HEK293 (cell line): Measurements from ENCODE around the gene TUBB2B.

ENCODE experiments used
- AEBP2 ChIP-seq: fragments of 450-650 bp; formaldehyde crosslinking; IDR thresholded peaks from 2 replicates; pipeline ENCODE4 v1.5.1; 2016; ENCODE audit warnings: missing biosample characterization, missing genetic modification characterization, borderline replicate concordance
- GFI1B ChIP-seq: fragments of 450-650 bp; formaldehyde crosslinking; IDR thresholded peaks from 2 replicates; pipeline ENCODE4 v1.5.1; 2016; ENCODE audit warnings: missing biosample characterization, missing genetic modification characterization
- GLI4 ChIP-seq: fragments of 450-650 bp; formaldehyde crosslinking; IDR thresholded peaks from 2 replicates; pipeline ENCODE4 v1.5.1; 2016; ENCODE audit warnings: missing biosample characterization, missing genetic modification characterization
- GLIS2 ChIP-seq: fragments of 450-650 bp; formaldehyde crosslinking; IDR thresholded peaks from 2 replicates; pipeline ENCODE4 v1.5.1; 2016; ENCODE audit warnings: missing biosample characterization, missing genetic modification characterization
- PBX3 ChIP-seq: sonication (generic); formaldehyde crosslinking; IDR thresholded peaks from 2 replicates; pipeline ENCODE4 v1.8.1; 2022; ENCODE audit warnings: mild to moderate bottlenecking, moderate library complexity, missing genetic modification reagents
- PRDM1 ChIP-seq: fragments of 450-650 bp; formaldehyde crosslinking; IDR thresholded peaks from 2 replicates; pipeline ENCODE4; 2016; ENCODE audit warnings: missing biosample characterization, missing genetic modification characterization
- RBAK ChIP-seq: fragments of 450-650 bp; formaldehyde crosslinking; IDR thresholded peaks from 2 replicates; pipeline ENCODE4 v1.5.1; 2016; ENCODE audit warnings: missing biosample characterization, missing genetic modification characterization
- ZNF138 ChIP-seq: fragments of 450-650 bp; formaldehyde crosslinking; IDR thresholded peaks from 2 replicates; pipeline ENCODE4 v1.5.1; 2016; ENCODE audit warnings: missing biosample characterization, missing genetic modification characterization, borderline replicate concordance
- ZNF155 ChIP-seq: fragments of 450-650 bp; formaldehyde crosslinking; IDR thresholded peaks from 2 replicates; pipeline ENCODE4 v1.5.1; 2016; ENCODE audit warnings: missing biosample characterization, missing genetic modification characterization
- ZNF274 ChIP-seq, 2 experiments: fragments of 200-500 bp in 1 of 2; fragments of 450-650 bp in 1 of 2; sonication (Bioruptor generic) in 1 of 2; formaldehyde crosslinking in 1 of 2; IDR thresholded peaks; 2 replicates each; pipeline versions ENCODE4 v1.5.1 to v1.6.1; 2014 to 2016; ENCODE audit warnings: borderline replicate concordance in 1 of 2, inconsistent platforms in 1 of 2, low read length in 1 of 2, missing biosample characterization in 1 of 2, missing genetic modification characterization in 1 of 2
- ZNF426 ChIP-seq: fragments of 450-650 bp; formaldehyde crosslinking; IDR thresholded peaks from 2 replicates; pipeline ENCODE4 v1.5.1; 2017; ENCODE audit warnings: missing biosample characterization, missing genetic modification characterization, mild to moderate bottlenecking, inconsistent platforms, moderate library complexity
- ZNF555 ChIP-seq: fragments of 450-650 bp; formaldehyde crosslinking; conservative IDR thresholded peaks from 2 replicates; pipeline ENCODE4 v1.5.1; 2017; ENCODE audit warnings: missing biosample characterization, mild to moderate bottlenecking, missing genetic modification characterization, inconsistent platforms
- ZNF623 ChIP-seq: fragments of 450-650 bp; formaldehyde crosslinking; IDR thresholded peaks from 2 replicates; pipeline ENCODE4 v1.5.1; 2016; ENCODE audit warnings: missing biosample characterization, missing genetic modification characterization
- ZNF777 ChIP-seq: fragments of 450-650 bp; formaldehyde crosslinking; IDR thresholded peaks from 2 replicates; pipeline ENCODE4 v1.5.1; 2017; ENCODE audit warnings: missing biosample characterization, missing genetic modification characterization, borderline replicate concordance
- ZNF830 ChIP-seq: fragments of 450-650 bp; IDR thresholded peaks from 2 replicates; pipeline ENCODE4 v1.5.0; 2018; ENCODE audit warnings: missing biosample characterization, missing genetic modification characterization, low read depth, mild to moderate bottlenecking, moderate library complexity
- ZSCAN16 ChIP-seq: fragments of 450-650 bp; formaldehyde crosslinking; IDR thresholded peaks from 2 replicates; pipeline ENCODE4 v1.5.1; 2016; ENCODE audit warnings: missing biosample characterization, missing genetic modification characterization
- TF ChIP-seq, protein P1 (sequence below): fragments of 450-650 bp; formaldehyde crosslinking; IDR thresholded peaks from 2 replicates; pipeline ENCODE4 v1.5.1; 2016; ENCODE audit warnings: missing biosample characterization, missing genetic modification characterization
- TF ChIP-seq, protein P2 (sequence below): fragments of 450-650 bp; formaldehyde crosslinking; IDR thresholded peaks from 2 replicates; pipeline ENCODE4 v1.5.1; 2016; ENCODE audit warnings: missing biosample characterization, missing genetic modification characterization, low read depth
- TF ChIP-seq, protein P3 (sequence below): fragments of 450-650 bp; formaldehyde crosslinking; IDR thresholded peaks from 2 replicates; pipeline ENCODE4 v1.5.1; 2016; ENCODE audit warnings: missing biosample characterization, missing genetic modification characterization
- TF ChIP-seq, protein P4 (sequence below): fragments of 450-650 bp; formaldehyde crosslinking; IDR thresholded peaks from 2 replicates; pipeline ENCODE4 v1.5.1; 2017; ENCODE audit warnings: missing biosample characterization, missing genetic modification characterization

TUBB2B gene

DNA sequence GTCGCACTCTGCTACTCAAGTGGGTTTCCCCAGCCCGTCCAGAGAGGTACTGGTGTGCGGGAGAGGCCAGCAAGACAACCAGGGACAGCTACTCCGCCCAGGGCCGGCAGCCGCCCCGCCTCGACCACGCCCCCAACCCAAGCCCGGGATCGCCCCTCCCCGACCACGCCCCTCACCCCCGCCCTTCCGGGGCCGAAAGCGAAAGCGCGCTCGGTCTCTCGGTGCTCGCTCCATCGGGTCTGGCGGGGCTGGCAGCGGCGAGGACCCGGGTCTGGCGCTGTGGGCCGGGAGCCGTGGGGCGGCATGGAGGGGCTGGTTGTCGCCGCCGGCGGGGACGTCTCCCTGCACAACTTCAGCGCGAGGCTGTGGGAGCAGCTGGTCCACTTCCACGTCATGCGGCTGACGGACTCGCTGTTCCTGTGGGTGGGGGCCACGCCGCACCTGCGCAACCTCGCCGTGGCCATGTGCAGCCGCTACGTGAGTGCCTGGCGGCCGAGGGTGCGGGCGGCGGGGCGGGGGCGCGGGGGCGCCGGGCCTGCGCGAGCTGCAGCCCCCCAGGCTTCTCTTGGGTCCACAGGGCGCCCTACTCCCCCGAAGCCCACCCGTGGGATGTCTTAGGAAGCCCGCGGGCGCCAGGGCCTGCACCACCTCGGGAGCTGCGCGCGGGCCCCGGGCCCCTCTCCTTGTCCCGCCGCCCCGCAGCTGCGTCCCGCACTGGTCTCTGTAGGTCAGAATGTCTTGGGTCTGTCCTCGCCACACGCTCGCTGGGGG is 31.5 kb upstream of the TUBB2B start, which contains the start of gene PSMG4 (continued):
- peak; percentile 89; the same call in 1 of the 2 replicates for TF ChIP-seq PBX3 (CRISPR knock-in tag)
- no peak for TF ChIP-seq ZNF555 (tag by site-specific recombination)
- no peak for TF ChIP-seq ZNF777
- no peak for TF ChIP-seq GFI1B (tag by site-specific recombination)
- TF ChIP-seq, protein P1, sequence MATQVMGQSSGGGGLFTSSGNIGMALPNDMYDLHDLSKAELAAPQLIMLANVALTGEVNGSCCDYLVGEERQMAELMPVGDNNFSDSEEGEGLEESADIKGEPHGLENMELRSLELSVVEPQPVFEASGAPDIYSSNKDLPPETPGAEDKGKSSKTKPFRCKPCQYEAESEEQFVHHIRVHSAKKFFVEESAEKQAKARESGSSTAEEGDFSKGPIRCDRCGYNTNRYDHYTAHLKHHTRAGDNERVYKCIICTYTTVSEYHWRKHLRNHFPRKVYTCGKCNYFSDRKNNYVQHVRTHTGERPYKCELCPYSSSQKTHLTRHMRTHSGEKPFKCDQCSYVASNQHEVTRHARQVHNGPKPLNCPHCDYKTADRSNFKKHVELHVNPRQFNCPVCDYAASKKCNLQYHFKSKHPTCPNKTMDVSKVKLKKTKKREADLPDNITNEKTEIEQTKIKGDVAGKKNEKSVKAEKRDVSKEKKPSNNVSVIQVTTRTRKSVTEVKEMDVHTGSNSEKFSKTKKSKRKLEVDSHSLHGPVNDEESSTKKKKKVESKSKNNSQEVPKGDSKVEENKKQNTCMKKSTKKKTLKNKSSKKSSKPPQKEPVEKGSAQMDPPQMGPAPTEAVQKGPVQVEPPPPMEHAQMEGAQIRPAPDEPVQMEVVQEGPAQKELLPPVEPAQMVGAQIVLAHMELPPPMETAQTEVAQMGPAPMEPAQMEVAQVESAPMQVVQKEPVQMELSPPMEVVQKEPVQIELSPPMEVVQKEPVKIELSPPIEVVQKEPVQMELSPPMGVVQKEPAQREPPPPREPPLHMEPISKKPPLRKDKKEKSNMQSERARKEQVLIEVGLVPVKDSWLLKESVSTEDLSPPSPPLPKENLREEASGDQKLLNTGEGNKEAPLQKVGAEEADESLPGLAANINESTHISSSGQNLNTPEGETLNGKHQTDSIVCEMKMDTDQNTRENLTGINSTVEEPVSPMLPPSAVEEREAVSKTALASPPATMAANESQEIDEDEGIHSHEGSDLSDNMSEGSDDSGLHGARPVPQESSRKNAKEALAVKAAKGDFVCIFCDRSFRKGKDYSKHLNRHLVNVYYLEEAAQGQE (tag by site-specific recombination): peak; percentile 65
- TF ChIP-seq, protein P2, sequence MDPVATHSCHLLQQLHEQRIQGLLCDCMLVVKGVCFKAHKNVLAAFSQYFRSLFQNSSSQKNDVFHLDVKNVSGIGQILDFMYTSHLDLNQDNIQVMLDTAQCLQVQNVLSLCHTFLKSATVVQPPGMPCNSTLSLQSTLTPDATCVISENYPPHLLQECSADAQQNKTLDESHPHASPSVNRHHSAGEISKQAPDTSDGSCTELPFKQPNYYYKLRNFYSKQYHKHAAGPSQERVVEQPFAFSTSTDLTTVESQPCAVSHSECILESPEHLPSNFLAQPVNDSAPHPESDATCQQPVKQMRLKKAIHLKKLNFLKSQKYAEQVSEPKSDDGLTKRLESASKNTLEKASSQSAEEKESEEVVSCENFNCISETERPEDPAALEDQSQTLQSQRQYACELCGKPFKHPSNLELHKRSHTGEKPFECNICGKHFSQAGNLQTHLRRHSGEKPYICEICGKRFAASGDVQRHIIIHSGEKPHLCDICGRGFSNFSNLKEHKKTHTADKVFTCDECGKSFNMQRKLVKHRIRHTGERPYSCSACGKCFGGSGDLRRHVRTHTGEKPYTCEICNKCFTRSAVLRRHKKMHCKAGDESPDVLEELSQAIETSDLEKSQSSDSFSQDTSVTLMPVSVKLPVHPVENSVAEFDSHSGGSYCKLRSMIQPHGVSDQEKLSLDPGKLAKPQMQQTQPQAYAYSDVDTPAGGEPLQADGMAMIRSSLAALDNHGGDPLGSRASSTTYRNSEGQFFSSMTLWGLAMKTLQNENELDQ (tag by site-specific recombination): no peak
- no peak for TF ChIP-seq ZNF274 (IDR thresholded peaks at IDR 0.05; ENCODE audit: low read length)
- TF ChIP-seq ZNF274 (tag by site-specific recombination; IDR thresholded peaks at IDR 0.05; ENCODE audit: borderline replicate concordance): no peak
- peak; percentile 46; the same call in 1 of the 2 replicates for TF ChIP-seq PRDM1 (tag by site-specific recombination)
- TF ChIP-seq, protein P3, sequence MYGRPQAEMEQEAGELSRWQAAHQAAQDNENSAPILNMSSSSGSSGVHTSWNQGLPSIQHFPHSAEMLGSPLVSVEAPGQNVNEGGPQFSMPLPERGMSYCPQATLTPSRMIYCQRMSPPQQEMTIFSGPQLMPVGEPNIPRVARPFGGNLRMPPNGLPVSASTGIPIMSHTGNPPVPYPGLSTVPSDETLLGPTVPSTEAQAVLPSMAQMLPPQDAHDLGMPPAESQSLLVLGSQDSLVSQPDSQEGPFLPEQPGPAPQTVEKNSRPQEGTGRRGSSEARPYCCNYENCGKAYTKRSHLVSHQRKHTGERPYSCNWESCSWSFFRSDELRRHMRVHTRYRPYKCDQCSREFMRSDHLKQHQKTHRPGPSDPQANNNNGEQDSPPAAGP: peak; percentile 36; the same call in 1 of the 2 replicates
- no peak for TF ChIP-seq ZNF830
- TF ChIP-seq GLI4: no peak
- TF ChIP-seq ZNF426 (tag by site-specific recombination): no peak
- TF ChIP-seq ZNF623 (tag by site-specific recombination): no peak
- TF ChIP-seq ZNF155 (tag by site-specific recombination): no peak
- TF ChIP-seq ZNF138 (tag by site-specific recombination): no peak
- TF ChIP-seq RBAK (tag by site-specific recombination): no peak
- TF ChIP-seq, protein P4, sequence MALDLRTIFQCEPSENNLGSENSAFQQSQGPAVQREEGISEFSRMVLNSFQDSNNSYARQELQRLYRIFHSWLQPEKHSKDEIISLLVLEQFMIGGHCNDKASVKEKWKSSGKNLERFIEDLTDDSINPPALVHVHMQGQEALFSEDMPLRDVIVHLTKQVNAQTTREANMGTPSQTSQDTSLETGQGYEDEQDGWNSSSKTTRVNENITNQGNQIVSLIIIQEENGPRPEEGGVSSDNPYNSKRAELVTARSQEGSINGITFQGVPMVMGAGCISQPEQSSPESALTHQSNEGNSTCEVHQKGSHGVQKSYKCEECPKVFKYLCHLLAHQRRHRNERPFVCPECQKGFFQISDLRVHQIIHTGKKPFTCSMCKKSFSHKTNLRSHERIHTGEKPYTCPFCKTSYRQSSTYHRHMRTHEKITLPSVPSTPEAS (tag by site-specific recombination): peak; percentile 15; the same call in 1 of the 2 replicates
- TF ChIP-seq ZSCAN16: no peak
- TF ChIP-seq GLIS2 (tag by site-specific recombination): no peak
- no peak for TF ChIP-seq AEBP2 (tag by site-specific recombination)
